Stimulated activated CD8-positive, alpha-beta memory T cell treated with anti-CD3 and anti-CD28 coated beads, Interleukin-4, amount 100 ng/mL, for 24 hours (primary cell): ENCODE measurements around the gene COBL.

Experiments
- DNase-seq: peaks from one replicate; pipeline ENCODE4 v3.0.0-alpha.2; 2020; ENCODE audit warnings: low read depth

COBL gene

DNA sequence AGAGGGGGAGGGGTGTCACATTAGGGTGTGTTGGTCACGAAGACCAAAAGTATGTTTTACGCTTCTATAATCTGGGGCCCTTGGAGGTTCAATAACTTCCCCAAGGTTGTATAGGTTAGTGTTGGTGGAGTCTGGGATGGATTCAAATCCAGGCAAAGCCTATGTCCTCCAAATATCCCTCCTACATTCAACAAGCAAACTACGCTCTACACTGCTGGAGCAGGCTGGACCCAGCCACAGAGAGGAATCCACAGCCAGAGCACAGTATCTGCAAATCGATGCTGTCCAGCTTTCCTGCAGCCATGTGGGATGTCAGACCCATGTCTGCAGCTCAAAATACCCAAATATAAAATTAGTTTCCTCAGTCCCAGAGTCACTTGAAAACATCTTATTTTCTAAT, 198.0 kb downstream of the COBL start:
- no peak for DNase-seq

DNA sequence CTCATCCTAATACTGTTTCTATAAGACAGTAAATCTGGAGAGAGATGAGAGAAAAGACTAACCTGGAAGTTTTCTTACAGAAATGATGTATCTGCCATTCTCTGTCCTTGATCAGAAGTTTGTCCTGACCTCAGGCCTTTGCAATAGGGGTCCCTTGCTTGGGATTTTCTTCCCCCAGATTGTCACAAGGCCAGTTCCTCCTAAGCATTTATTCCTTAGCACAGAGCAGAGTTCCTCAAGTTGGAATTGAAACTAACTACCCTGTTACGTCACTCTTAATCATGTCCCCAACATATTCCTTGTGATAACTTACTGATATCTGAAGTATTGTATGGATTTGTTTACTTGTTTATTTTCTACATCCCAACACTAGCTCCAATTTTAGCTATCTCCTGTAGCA, 202.1 kb downstream of the COBL start:
- DNase-seq, result no peak

DNA sequence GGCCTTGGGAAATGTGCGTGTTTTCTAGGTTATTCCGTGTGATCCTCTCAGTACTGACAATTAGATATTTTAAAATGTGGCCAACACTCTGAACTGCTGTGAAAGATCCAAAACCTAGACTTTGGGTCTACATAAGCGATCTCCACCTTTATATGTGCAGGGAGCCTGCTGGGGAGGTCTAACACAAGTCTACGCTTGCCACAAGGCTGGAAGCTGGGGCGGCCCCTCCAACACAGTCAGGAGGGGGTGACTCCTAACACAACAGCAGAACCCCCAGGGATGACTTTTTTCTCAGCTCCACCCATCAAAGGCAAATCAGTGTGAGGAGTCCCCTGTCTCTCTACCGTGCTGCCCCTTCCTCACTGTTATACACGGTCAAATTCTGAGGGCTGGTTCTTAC, 202.6 kb downstream of the COBL start:
- DNase-seq, result no peak

DNA sequence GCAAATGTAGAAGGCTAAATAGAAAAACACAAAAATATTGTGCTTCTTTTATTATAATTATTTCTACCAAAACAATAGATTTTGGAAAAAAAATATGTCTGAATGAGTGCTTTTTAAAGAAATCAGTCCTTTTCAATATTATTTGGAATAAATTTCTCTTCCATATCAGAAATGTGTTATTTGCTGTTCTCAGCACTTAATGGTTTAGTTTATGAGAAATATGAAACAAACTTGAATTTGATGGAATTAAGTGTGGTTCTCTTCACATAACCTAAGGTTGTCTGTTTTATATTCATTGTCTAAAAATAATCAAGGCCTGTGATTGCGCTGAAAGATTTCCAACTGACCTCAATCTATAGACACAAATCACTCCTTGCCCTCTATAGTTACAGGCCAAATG, 203.0 kb downstream of the COBL start:
- DNase-seq, result no peak

DNA sequence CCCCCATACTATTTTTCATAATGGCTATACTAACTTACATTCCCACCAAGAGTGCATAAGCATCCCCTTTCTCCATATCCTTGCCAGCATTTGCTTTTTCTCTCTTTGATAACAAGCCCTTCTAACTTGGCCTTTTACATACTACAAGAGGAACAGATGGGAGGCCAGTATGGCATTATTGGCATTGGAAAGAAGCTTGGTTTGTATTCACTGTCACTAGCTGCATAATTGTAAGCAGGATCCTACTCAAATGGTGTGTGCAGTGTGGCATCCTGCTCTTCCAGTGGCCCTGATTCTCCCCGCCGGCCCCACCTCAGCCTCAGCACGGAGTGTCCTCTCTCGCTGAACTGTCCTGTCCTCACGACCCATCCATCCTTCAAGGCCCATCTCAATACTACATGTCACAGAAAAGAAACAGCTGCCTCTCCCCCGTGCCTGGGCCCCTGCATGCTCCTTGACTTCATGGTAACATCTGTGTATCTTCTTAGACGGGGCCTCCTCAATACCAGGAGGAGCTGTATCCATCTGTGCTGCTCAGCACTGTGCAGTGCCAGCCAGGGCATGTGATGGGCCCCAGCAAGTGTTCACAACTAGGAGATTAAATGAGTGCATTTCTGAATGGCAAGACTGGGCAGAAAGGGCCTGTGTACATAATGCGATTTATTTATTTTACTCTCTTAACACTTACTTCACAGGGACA, 205.2 kb downstream of the COBL start:
- DNase-seq, result no peak

DNA sequence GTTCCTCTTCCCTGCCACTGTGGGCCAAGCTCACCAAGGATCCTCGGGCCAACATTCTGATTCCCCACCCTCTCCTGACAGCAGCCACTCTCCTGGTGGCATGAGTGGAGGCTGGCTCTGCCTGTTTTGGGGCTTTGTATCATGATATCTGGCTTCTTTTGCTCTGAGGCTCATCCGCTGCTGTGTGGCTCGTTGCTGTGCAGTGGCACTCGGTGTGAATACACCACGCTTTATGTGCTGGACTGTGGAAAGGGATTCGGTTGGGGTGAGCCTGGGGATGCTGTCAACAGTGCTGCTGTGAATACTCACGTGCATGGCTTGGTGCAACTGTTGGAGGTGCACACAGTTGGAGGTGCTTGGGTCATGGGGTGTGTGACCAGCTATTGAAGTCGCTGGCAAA, 208.5 kb downstream of the COBL start:
- no peak for DNase-seq

DNA sequence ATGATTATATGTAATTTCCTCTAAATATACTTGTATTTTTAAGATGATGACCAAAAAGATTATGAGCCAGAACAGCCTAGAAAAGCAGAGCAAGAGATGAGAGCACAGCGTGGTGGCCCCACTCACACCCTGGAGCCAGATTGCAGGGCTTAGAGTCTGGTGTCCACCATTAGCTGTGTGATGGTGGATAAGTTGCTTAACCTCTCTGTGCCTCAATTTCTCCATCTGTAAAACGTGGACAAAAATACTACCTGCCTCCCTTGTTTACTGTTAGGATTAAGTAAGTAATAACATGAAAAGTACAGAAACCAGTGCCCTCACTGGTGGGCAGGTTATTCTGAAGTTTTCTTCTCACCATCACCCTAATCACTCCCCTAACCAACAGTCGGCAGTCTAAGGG, 212.3 kb downstream of the COBL start:
- no peak for DNase-seq

DNA sequence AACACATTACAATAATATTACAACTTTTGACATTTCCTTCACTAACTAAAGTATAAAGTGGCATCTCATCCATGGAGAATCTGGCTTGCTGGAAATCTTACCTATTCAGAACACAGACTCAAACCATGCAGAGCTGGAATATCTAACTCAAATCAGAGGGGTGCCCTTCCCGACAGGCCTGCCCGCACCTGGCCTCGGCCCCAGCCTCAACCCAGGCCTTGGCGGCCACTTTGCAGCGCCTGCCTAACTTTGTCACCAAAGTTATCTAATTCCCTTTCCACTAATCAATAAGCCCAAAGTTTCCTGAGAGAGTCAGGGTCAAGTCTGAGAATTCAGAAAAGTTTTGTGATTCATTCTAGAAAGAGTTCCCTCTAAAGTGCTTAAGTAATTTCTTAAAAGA, 212.9 kb downstream of the COBL start:
- DNase-seq, result no peak

DNA sequence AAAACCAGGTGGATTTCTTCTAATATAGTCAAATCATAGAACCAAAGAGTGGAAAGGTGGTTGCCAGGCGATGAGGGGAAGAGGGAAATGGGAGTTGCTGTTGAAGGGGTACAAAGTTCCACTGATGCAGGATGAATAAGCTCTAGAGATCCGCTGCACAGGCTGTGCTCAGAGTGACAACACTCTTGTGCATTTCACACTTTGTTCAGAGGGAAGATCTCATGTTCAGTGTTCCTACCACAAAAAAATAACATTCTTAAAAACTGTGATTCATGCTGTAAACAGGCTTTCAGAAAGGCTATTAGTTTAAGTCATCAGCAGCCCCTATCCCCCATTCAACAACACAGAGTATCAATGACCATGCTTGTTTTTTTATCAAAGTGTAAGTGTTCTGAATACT, 213.8 kb downstream of the COBL start:
- DNase-seq, result no peak

DNA sequence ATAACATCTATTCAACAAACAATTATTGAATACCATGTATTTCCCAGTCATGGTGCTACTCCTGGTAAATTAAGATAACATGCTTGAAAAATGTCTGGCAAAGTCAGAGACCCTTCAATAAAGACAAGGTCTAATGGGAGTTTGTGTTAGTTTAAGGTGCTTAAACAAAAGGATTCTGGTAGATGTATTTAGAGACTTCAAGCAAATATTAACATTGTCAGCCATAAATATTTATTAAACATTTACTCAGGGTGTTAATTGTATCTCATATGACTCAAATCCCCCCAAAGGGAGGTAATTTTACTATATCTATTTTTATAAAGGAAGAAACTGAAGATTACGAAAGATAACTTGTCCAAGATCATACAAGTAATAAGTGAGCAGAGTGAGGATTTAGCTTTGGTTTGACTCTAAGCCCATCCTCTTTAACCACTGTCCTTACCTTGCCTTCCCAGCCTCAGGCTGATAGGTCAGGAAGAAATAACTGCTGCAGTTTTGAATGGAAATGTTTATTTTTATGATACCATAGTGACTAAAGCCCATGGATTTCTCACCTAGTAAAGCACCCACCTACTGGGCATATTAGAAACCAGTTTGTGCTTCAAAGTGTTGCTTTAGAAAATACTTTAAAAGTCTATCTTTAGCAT, 215.4 kb downstream of the COBL start:
- no peak for DNase-seq

DNA sequence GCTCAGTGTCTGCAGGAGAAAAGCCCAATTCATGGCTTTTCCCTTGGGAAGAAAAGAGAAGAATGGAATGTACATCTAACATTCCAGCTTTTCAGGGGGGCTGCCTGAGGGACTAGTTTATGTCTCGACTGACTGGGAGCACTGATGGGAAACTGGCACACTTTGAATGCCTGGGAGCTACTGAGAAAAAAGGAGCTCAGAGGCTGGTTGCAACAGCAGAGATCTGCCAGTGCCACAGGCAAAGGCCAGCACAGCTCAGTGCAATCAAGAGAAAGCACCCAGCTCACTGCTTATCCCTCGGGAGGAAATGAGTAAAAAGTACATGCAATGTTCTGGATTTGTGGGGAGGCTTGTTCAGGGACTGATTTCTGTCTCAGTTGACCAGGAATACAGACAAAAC, 226.2 kb downstream of the COBL start:
- DNase-seq, result no peak

DNA sequence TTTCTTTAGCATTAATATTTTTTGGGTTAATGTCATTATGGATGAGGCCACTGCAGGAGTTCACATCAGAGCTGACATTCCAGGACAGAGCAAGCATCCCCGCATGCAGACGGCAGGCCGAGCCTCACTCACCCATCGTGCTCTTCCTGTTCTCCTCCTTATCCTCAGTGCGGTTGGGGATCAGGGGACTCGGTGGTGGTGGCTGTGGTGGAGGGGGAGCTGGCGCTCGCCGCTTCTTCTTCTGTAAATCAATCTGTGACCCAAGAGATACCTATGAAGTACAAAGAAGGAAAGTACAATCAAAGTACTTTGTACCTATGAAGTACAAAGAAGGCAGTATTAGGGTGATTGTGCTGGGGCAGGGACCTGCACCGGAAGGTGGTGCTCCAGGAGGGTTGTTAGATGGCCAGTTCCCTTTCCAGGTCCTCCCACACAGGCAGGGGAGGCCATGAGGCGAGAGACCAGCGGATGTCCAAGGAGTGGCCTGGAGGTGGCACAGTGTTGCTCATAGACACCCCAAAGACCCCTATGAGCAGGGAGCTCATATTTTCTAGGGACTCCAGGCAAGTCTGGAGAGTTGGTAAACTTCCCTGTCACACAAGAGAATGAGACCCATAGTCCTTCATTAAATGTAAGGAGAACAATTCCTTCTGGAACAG, 231.4 kb downstream of the COBL start:
- no peak for DNase-seq

DNA sequence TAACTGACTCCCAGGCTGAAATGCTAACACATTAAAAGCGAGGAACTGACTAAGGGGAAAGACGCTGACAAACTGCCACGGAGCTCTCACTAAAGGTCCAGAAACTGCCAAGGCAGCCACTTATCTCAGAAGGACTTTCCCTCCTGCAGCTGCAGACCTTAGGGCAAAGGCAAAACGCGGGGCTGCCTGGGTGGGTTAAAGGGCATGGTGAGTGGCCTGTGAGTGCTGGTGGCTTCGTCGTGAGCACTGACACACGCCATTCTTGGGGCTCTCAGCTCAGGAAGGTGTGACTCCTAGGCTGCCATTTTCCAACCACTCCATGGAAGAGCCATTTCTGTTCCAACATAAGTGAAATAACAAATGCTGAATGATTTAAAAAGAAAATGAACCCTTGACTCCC, 232.5 kb downstream of the COBL start:
- no peak for DNase-seq

DNA sequence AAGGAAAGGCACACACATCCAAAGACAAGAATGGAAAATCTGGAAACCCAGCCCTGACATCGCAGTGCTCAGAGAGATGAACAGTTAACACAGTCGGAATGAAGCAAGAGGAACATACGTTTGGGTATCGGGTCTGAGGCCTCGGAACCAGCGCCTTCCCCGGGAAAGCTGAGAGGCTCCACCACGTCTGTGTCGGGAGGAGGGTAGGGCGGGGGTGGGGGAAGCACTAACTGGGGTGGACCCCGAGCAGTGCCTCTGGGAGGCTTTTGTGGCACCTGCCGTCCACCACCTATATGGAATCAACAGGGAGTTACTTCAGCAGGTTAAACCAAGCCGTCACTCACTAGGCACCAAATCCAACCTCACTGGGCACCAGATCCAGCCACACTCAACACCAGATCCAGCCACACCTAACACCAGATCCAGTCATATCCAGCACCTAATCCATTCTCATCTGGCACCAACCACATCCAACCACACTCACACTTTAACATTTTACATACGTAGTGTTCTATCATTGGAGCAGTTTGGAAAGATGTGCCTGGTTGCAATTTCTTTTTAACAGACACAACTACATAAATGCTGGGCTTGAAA, 233.6 kb downstream of the COBL start:
- DNase-seq, result no peak

DNA sequence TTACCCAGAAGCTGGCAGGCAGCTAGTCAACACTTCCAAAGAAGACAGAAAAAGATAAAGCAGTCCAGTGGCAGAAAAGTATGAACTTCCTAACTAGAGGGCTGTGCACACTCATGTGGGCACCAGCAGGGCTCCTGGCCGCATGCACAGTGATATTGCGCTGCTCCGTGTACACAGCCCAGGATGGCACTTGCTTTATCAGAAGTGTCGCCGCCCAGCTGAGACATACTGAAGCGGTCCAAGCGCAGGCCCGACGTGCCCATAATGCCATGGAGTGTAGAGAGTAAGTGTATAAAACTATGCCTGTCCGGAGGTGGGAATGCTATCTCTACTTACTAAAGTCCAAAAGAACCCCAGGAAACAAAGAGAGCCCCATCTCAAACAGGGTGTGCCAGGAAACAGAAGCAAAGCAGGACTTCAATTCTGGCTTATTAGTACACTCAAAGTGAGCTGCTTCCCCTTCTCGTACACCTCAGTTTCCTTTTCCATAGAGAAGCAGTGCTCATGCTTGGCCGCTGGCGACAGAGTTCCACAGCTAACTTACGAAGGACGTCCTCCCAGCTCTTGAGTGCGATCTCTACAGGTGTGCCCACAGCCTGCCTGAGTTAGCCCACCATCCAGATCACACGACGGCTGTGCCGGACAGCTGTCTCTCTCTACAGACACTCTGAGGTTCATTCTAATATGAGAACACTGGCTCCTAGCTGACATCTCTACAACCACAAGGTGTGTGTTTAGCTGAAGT, 234.3 kb downstream of the COBL start:
- DNase-seq, result no peak

DNA sequence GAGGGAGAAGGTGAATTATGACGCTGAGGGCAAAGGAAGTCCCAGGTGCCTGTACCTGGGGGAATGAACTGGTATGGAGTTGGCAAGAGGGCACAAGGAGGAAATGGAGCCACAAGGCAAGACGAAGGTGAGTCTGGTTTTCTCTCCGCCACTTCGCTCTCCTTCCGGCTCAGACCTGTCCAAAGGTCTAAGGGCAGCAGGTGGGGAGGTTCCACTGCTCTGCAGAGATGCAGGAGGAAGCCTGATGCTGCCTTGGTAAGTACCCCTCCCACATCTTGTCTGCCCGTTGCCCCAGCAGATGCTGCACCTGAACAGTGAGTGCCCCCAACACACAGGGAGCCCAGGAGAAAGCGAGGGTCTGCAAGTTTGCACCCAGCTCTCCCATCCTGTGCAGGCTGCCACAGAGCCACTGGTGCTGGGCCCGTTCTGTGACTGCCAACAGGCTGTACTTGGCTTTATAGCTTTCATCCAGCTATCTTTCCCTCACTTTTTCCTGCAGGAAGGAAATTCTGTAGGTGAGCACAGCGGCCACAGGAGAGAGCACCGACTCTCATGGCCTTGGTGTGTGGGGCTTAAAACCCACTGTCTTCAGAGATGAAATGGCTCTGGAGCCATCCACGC, 235.2 kb downstream of the COBL start:
- no peak for DNase-seq

DNA sequence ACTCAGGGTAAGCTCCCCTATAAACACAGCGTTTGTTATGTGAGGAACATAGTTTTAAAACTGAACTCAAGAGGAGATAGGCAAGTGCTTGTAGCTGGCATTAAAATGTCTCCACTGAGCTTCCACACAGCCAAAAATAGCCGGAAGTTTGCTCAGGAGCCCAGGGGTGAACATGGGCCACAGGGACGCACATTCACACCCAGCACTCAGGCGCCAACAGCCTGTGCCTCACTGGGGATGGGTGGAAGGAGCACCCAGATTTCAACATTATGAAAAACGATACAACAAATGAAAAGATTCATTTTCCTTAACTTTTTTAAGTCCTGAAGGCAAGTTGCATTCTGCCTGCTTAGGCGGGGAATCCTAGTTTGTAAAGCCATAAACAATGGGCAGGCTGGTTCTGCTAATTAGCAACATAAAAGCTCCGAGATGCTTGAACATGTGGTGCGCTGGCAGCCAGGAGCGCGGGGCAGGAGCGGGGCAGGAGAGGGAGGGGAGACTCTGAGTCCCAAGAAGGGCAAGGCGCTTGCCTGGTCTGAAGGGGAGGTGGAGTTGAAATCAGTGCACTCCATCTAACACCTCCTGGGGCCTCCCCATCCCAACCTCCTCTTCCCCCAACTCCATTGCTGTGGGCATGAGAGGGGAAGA, 235.9 kb downstream of the COBL start:
- DNase-seq, result no peak

DNA sequence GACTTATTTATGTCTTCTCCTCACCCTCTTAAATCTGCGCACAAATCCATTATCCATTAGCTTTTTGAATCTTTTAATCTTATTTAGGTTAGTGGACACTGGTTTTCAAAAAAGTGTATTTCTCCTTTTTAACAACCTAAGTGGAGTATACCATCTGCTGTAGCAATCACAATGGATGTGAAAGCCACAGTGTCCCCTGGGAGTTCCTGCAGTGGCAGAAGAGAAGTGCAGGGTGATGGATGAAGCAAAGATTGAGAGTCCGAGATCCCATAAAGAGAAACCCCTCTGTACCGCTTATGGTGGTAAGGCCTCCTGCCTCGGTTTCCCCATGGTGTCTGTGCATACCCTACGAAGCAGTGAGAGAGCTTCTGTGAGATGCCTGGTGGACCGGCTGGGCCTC, 236.4 kb downstream of the COBL start:
- DNase-seq, result no peak

DNA sequence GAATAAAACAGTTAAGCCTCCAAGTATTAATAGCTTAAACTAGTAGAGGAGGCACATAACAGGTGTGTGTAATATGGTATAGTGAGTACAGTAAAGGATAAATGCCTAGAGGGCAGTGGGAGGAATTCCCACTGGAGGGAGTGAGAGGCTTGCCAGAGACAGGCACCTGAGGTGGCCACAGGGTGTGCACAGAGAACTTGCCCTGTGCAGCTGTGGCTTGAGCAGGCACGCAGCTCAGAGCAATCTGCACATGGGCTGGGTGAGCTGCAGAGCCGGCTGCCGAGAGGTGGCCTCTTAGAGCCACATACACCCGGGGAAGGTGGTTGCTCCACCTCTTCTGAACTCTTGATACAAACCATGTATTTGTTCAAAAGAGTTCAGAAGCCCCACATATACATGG, 237.1 kb downstream of the COBL start:
- no peak for DNase-seq

DNA sequence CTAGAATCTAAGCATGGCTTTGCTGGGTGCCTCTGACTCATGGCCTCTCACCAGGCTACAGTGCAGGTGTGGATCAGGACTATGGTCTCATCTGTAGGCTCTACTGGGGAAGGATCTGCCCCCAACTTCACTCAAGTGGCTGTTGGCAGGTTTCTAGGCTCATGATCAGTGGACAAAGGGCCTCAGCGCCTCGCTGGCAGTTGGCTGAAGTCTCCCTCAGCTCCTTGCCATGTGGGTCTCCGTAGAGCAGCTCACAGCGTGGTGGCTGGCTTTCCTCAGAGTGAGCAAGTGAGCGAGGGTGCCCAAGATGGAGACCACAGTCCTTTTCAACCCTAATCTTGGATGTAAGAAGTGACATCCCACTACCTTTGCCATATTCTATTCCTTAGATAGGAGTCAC, 238.0 kb downstream of the COBL start:
- no peak for DNase-seq

DNA sequence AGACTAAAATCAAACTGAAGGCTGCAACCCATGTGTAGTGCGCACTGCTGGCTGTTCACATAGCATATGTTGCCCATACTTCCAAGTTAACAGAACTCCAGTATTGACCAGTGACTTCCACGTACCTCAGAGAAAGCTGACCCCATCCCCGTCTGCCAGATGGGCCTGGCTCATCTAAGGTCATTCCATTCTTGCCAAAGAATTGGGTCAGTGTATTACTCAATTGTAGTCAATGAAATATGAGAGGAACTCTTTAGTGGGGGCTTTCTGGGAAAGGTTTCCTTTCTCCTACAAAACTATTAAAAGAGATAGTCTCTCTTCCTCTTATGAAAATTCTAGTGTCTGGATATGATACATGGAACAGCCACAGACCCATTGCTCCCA, 238.6 kb downstream of the COBL start:
- DNase-seq, result no peak
